ENCODE measurements around the gene GALP. TPM values are rescaled to one million over a fixed set of nuclear protein-coding genes. Genes with fewer than 3 reads are reported as not detected.
"Not testable (repeated sequence)": the region's sequence is repeated elsewhere in the genome, so short reads cannot be mapped to it uniquely, and the experiment has no call there.

Gene GALP
- total and polyA plus RNA-seq, 9 donors = not detected

DNA sequence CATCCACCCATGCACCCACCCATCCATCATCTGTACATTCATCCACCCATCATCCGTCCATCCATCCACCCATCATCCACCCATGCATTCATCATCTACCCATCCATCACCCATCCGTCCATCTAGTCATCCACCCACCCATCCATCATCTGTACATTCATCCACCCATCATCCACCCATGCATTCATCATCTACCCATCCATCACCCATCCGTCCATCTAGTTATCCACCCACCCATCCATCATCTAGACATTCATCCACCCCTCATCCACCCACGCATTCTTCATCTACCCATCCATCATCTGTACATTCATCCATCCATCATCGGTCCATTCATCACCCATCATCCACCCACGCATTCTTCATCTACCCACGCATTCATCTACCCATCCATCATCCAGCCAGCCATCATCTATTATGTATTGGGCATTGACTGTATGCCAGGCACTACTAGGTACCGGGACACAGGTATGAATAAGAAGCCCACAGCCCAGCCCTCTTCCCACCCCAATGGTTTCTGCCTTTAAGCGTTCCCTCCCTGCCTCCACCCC, 16.7 kb upstream of the GALP start:
- no peak overlapping the region for H3K4me3 ChIP-seq (ENCODE audit: low read length)
- H3K27ac ChIP-seq (ENCODE audit: low read length) = no peak overlapping the region
- DNase-seq = no peak
- H3K9me3 ChIP-seq (replicated peaks; ENCODE audit: control insufficient read depth, low read depth, low read length) = no peaks in the 10 kb centered on the region
- H3K4me1 ChIP-seq (ENCODE audit: control insufficient read depth, insufficient read depth, low read length) = no peaks in the 10 kb centered on the region
- H3K36me3 ChIP-seq (ENCODE audit: control insufficient read depth, insufficient read depth, low read length) = peaks cover 45% of the 10 kb centered on the region
- H3K27me3 ChIP-seq (ENCODE audit: control insufficient read depth, insufficient read depth, low read length) = no peaks in the 10 kb centered on the region
- 96% methylated on average over 9 of the region's 9 CpGs for WGBS (ENCODE audit: insufficient coverage)

DNA sequence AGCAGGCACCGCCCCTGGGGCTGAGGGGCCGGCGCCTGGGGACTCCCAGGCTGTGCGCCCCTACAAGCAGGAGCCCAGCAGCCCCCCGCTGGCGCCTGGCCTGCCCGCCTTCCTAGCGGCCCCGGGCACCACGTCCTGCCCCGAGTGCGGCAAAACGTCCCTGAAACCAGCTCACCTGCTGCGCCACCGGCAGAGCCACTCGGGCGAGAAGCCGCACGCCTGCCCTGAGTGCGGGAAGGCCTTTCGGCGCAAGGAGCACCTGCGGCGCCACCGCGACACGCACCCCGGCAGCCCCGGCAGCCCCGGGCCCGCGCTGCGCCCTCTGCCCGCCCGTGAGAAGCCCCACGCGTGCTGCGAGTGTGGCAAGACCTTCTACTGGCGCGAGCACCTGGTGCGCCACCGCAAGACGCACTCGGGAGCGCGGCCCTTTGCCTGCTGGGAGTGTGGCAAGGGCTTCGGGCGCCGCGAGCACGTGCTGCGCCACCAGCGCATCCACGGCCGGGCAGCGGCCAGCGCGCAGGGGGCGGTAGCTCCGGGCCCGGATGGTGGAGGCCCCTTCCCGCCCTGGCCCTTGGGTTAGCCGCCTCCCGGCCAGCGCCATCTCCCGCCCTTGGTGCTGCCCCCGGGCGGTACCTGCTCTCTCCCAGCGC, 16.1 kb upstream of the GALP start:
- no peaks in the 10 kb centered on the region for H3K4me1 ChIP-seq (ENCODE audit: control insufficient read depth, insufficient read depth, low read length)
- WGBS (ENCODE audit: insufficient coverage) = 95% methylated on average over 69 of the region's 69 CpGs
- peaks cover 44% of the 10 kb centered on the region for H3K36me3 ChIP-seq (ENCODE audit: control insufficient read depth, insufficient read depth, low read length)
- H3K27me3 ChIP-seq (ENCODE audit: control insufficient read depth, insufficient read depth, low read length) = no peaks in the 10 kb centered on the region
- no peak for DNase-seq
- H3K9me3 ChIP-seq (replicated peaks; ENCODE audit: control insufficient read depth, low read depth, low read length) = no peaks in the 10 kb centered on the region
- H3K27ac ChIP-seq (ENCODE audit: low read length) = no peak overlapping the region
- H3K4me3 ChIP-seq (ENCODE audit: low read length) = no peak overlapping the region

DNA sequence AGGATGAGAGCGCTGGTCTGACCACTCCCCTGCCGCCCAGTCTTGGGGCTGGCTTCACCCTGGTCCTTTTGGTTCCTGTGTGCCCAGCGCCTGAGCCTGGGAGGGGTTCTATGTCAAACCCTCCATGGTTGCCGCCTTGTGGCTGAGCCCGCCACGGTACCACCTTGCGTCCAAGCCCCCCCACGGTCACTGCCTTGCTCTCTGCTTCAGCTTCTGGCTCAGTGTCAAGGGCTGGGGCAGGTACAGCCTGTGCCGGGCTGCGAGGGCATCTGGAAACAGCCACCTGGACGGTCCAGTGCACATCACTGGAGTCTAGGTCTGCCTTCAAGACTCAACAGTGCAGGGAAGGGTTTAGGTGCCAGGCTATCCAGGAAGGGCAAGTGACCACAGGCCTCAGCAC, 14.3 kb upstream of the GALP start:
- Histone ChIP-seq H3K9me3 (replicated peaks; ENCODE audit: control insufficient read depth, low read depth, low read length) (no peaks in the 10 kb centered on the region), H3K4me3 (ENCODE audit: low read length) (no peak overlapping the region), H3K4me1 (ENCODE audit: control insufficient read depth, insufficient read depth, low read length) (no peaks in the 10 kb centered on the region), H3K27ac (ENCODE audit: low read length) (no peak overlapping the region), H3K36me3 (ENCODE audit: control insufficient read depth, insufficient read depth, low read length) (peaks cover 26% of the 10 kb centered on the region), H3K27me3 (ENCODE audit: control insufficient read depth, insufficient read depth, low read length) (no peaks in the 10 kb centered on the region)
- no peak for DNase-seq
- 96% methylated on average over 11 of the region's 11 CpGs for WGBS (ENCODE audit: insufficient coverage)

DNA sequence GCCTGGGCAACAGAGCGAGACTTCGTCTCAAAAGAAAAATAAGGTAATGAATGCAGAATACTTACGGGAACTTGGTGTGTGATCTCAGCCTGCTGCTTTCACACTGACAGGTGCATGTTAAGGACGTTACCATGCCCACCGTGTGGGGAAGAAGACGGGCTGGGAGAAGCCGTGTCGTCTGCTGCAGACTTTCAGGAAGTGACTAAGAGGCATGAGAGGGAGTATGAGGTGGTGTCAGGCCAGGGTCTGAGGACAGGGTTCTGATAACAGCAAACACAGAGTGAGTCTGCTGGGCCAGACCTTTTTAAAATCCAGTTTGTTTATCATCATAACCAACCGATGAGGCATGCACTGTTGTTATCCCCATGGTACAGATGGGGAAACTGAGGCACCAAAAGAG, 13.6 kb upstream of the GALP start:
- H3K4me3 ChIP-seq (ENCODE audit: low read length) = no peak overlapping the region
- H3K9me3 ChIP-seq (replicated peaks; ENCODE audit: control insufficient read depth, low read depth, low read length) = no peaks in the 10 kb centered on the region
- H3K27ac ChIP-seq (ENCODE audit: low read length) = no peak overlapping the region
- H3K4me1 ChIP-seq (ENCODE audit: control insufficient read depth, insufficient read depth, low read length) = no peaks in the 10 kb centered on the region
- peaks cover 22% of the 10 kb centered on the region for H3K36me3 ChIP-seq (ENCODE audit: control insufficient read depth, insufficient read depth, low read length)
- no peaks in the 10 kb centered on the region for H3K27me3 ChIP-seq (ENCODE audit: control insufficient read depth, insufficient read depth, low read length)
- DNase-seq = no peak
- 64% methylated on average over 9 of the region's 9 CpGs for WGBS (ENCODE audit: insufficient coverage)

DNA sequence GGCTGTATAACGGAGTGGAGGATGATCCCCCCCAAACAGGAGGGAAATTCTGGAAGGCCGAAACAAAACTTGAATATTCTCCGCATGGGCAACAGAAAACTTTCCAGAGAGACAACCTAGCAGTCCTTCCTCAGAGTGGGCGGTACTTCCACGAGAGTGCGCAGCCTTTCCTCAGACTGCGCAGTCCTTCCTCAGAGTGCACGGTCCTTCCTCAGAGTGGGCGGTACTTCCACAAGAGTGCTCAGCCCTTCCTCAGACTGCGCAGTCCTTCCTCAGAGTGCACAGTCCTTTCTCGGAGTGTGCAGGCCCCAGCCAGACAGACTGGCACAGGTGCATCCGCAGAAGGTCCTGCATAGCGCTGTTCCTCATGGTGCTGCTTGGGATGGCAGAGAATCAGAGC, 12.7 kb upstream of the GALP start:
- Histone ChIP-seq H3K4me1 (ENCODE audit: control insufficient read depth, insufficient read depth, low read length) (no peaks in the 10 kb centered on the region), H3K27me3 (ENCODE audit: control insufficient read depth, insufficient read depth, low read length) (no peaks in the 10 kb centered on the region), H3K27ac (ENCODE audit: low read length) (no peak overlapping the region), H3K36me3 (ENCODE audit: control insufficient read depth, insufficient read depth, low read length) (peaks cover 19% of the 10 kb centered on the region), H3K9me3 (replicated peaks; ENCODE audit: control insufficient read depth, low read depth, low read length) (no peaks in the 10 kb centered on the region), H3K4me3 (ENCODE audit: low read length) (no peak overlapping the region)
- no peak for DNase-seq
- WGBS (ENCODE audit: insufficient coverage) = 91% methylated on average over 13 of the region's 13 CpGs

DNA sequence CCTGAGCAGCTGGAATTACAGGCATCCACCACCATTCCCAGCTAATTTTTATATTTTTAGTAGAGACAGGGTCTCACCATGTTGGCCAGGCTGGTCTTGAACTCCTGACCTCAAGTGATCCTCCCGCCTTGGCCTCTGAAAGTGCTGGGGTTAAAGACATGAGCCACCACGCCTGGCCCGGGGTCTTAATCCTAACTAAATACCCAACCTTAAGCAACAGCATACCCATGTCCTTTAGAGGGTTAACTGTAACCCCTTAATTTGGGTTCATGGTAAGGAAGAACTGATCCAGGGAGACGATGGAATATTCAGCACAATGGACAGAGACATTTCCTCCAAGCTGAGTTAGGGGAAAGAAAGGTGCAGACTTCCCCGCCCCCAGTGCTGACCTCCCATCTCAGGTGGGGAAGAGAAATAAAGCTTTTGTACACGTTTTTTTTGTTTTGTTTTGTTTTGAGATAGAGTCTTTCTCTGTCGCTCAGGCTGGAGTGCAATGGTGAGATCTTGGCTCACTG, 8.7 kb upstream of the GALP start:
- Histone ChIP-seq H3K4me3 (ENCODE audit: low read length) (no peak overlapping the region), H3K27ac (ENCODE audit: low read length) (no peak overlapping the region), H3K9me3 (replicated peaks; ENCODE audit: control insufficient read depth, low read depth, low read length) (no peaks in the 10 kb centered on the region), H3K4me1 (ENCODE audit: control insufficient read depth, insufficient read depth, low read length) (no peaks in the 10 kb centered on the region), H3K27me3 (ENCODE audit: control insufficient read depth, insufficient read depth, low read length) (no peaks in the 10 kb centered on the region), H3K36me3 (ENCODE audit: control insufficient read depth, insufficient read depth, low read length) (no peaks in the 10 kb centered on the region)
- WGBS (ENCODE audit: insufficient coverage) = 0% methylated on average over 1 of the region's 7 CpGs
- no peak for DNase-seq

DNA sequence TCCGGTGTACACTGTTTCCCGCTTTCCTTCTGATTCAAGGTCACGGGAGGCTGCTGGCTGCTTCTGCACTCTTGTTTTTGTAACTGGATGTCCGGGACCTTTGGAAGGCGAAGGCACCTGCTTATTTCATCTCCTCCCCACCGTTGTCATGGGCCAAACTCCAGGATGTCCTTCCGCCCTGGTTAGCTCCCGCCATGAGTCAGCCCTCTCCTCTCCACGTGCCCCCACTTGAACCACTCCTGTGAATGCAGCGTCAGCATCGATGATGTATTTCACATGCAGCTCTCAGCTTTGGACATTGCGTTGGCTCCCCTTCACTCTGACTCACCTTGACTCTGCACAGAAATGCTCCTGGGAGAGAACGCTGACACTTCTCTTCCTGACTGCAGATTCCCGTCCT, 5.5 kb upstream of the GALP start:
- H3K36me3 ChIP-seq (ENCODE audit: control insufficient read depth, insufficient read depth, low read length) = no peaks in the 10 kb centered on the region
- H3K4me3 ChIP-seq (ENCODE audit: low read length) = no peak overlapping the region
- H3K4me1 ChIP-seq (ENCODE audit: control insufficient read depth, insufficient read depth, low read length) = no peaks in the 10 kb centered on the region
- peaks cover 3% of the 10 kb centered on the region for H3K27me3 ChIP-seq (ENCODE audit: control insufficient read depth, insufficient read depth, low read length)
- DNase-seq = no peak
- 73% methylated on average over 12 of the region's 14 CpGs for WGBS (ENCODE audit: insufficient coverage)
- no peaks in the 10 kb centered on the region for H3K9me3 ChIP-seq (replicated peaks; ENCODE audit: control insufficient read depth, low read depth, low read length)
- no peak overlapping the region for H3K27ac ChIP-seq (ENCODE audit: low read length)

DNA sequence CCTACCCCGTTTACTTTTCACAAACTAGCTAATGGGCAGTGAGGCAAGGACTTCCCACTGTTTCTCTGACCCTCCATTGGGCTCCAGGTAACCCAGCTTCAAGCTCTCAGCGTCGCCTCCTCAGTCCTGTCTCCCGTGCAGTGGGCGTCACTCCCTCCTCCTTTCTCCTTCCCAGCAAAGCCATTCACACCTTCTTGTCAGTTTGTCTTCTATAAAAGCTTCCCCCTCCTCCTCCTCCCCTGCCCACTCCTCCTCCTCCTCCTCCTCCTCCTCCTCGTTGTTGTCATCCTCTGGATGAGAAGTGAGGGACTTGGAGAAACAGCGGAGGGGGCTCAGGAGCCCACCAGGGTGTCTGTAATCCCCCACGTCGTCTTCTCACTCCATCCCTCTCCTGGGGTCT, 1.7 kb upstream of the GALP start:
- Histone ChIP-seq H3K36me3 (ENCODE audit: control insufficient read depth, insufficient read depth, low read length) (no peaks in the 10 kb centered on the region), H3K27me3 (ENCODE audit: control insufficient read depth, insufficient read depth, low read length) (peaks cover 11% of the 10 kb centered on the region), H3K27ac (ENCODE audit: low read length) (no peak overlapping the region), H3K4me1 (ENCODE audit: control insufficient read depth, insufficient read depth, low read length) (no peaks in the 10 kb centered on the region), H3K9me3 (replicated peaks; ENCODE audit: control insufficient read depth, low read depth, low read length) (no peaks in the 10 kb centered on the region), H3K4me3 (ENCODE audit: low read length) (no peak overlapping the region)
- no peak for DNase-seq
- 6% methylated on average over 4 of the region's 9 CpGs for WGBS (ENCODE audit: insufficient coverage)

DNA sequence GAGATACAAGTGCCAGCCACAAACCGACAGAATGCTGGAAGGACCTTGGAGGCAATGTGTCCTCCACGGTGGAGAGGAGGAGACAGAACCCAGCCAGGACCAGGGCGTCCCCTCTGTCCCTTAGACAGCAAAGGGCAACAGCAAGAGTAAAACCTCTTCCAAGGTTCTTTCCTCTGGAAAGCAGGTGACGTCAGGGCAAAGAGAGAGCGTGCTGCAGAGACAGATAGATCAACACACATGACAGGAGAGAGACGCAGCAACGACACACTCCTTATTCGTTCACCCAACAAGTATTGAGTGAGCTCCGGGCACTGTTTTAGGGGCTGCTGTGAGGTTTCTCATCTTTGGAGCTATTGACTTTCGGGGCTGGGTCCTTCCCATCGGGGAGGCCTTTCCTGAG, 1.3 kb upstream of the GALP start:
- no peak for DNase-seq
- 50% methylated on average over 4 of the region's 11 CpGs for WGBS (ENCODE audit: insufficient coverage)
- Histone ChIP-seq H3K9me3 (replicated peaks; ENCODE audit: control insufficient read depth, low read depth, low read length) (no peaks in the 10 kb centered on the region), H3K36me3 (ENCODE audit: control insufficient read depth, insufficient read depth, low read length) (no peaks in the 10 kb centered on the region), H3K27me3 (ENCODE audit: control insufficient read depth, insufficient read depth, low read length) (peaks cover 11% of the 10 kb centered on the region), H3K27ac (ENCODE audit: low read length) (no peak overlapping the region), H3K4me3 (ENCODE audit: low read length) (no peak overlapping the region), H3K4me1 (ENCODE audit: control insufficient read depth, insufficient read depth, low read length) (no peaks in the 10 kb centered on the region)

DNA sequence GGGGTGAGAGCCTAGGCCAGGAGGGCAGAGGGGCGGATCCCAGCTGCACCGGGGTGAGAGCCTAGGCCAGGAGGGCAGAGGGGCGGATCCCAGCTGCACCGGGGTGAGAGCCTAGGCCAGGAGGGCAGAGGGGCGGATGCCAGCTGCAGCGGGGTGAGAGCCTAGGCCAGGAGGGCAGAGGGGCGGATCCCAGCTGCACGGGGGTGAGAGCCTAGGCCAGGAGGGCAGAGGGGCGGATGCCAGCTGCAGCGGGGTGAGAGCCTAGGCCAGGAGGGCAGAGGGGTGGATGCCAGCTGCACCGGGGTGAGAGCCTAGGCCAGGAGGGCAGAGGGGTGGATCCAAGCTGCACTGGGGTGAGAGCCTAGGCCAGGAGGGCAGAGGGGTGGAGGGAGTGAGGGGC, 502 bp downstream of the GALP start:
- H3K36me3 ChIP-seq (ENCODE audit: control insufficient read depth, insufficient read depth, low read length); DNase-seq; H3K4me3 ChIP-seq (ENCODE audit: low read length); H3K4me1 ChIP-seq (ENCODE audit: control insufficient read depth, insufficient read depth, low read length); H3K27ac ChIP-seq (ENCODE audit: low read length); H3K9me3 ChIP-seq (replicated peaks; ENCODE audit: control insufficient read depth, low read depth, low read length): not testable (repeated sequence)
- WGBS (ENCODE audit: insufficient coverage) = 75% methylated on average over 9 of the region's 11 CpGs
- H3K27me3 ChIP-seq (ENCODE audit: control insufficient read depth, insufficient read depth, low read length) = peaks cover 11% of the 10 kb centered on the region
